Mesendoderm (in vitro differentiated cells): Measurements from ENCODE around the gene PUS7.
"Not testable (repeated sequence)": the region's sequence is repeated elsewhere in the genome, so short reads cannot be mapped to it uniquely, and the experiment has no call there.

ENCODE experiments used
- DNase-seq: peaks from one replicate; pipeline ENCODE4 v3.0.0; 2013
- H2AK5ac ChIP-seq: 2 replicates; pipeline ENCODE4 v1.6.1; 2013; ENCODE audit warnings: low read length, inconsistent platforms
- H2BK120ac ChIP-seq: 2 replicates; pipeline ENCODE4 v1.6.1; 2013; ENCODE audit warnings: low read depth, mild to moderate bottlenecking, low read length, moderate library complexity, mixed read lengths
- H2BK15ac ChIP-seq: replicated peaks from 2 replicates; pipeline ENCODE4 v1.6.1; 2013; ENCODE audit warnings: low read depth, mild to moderate bottlenecking, moderate library complexity
- H2BK5ac ChIP-seq: 2 replicates; pipeline ENCODE4 v1.6.1; 2013; ENCODE audit warnings: low read length, inconsistent platforms
- H3K18ac ChIP-seq: 2 replicates; pipeline ENCODE4 v1.6.1; 2013; ENCODE audit warnings: mild to moderate bottlenecking, low read length, mixed read lengths
- H3K23ac ChIP-seq: one replicate; pipeline ENCODE4 v1.6.1; 2013; ENCODE audit warnings: low read length
- H3K27ac ChIP-seq: 2 replicates; pipeline ENCODE4 v1.5.1; 2013; ENCODE audit warnings: low read depth, mild to moderate bottlenecking, inconsistent platforms, low read length, moderate library complexity
- H3K27me3 ChIP-seq: 2 replicates; pipeline ENCODE4 v1.6.1; 2013; ENCODE audit warnings: low read length, control low read depth, mild to moderate bottlenecking, inconsistent platforms; ENCODE audit not compliant: insufficient read depth, poor library complexity
- H3K36me3 ChIP-seq: 2 replicates; pipeline ENCODE4 v1.6.1; 2013; ENCODE audit warnings: low read length, inconsistent platforms; ENCODE audit not compliant: control insufficient read depth, insufficient read depth
- H3K4ac ChIP-seq: one replicate; pipeline ENCODE4 v1.6.1; 2013; ENCODE audit warnings: low read depth, mild to moderate bottlenecking, low read length, moderate library complexity
- H3K4me1 ChIP-seq: 2 replicates; pipeline ENCODE4 v1.6.1; 2013; ENCODE audit warnings: low read depth, low read length, inconsistent platforms; ENCODE audit not compliant: control insufficient read depth
- H3K4me2 ChIP-seq: 2 replicates; pipeline ENCODE4 v1.6.1; 2013; ENCODE audit warnings: low read length
- H3K4me3 ChIP-seq: 2 replicates; pipeline ENCODE4 v1.5.1; 2013; ENCODE audit warnings: mild to moderate bottlenecking, low read length
- H3K56ac ChIP-seq: one replicate; pipeline ENCODE4 v1.6.1; 2013; ENCODE audit warnings: low read length
- H3K79me1 ChIP-seq: 2 replicates; pipeline ENCODE4 v1.6.1; 2013; ENCODE audit warnings: low read length, inconsistent platforms
- H3K79me2 ChIP-seq: 2 replicates; pipeline ENCODE4 v1.6.1; 2013; ENCODE audit warnings: mild to moderate bottlenecking, low read length; ENCODE audit not compliant: control insufficient read depth, insufficient read depth
- H3K9ac ChIP-seq: 2 replicates; pipeline ENCODE4 v1.6.1; 2013; ENCODE audit warnings: low read length, inconsistent platforms
- H4K5ac ChIP-seq: one replicate; pipeline ENCODE4 v1.6.1; 2013; ENCODE audit warnings: low read length
- H4K8ac ChIP-seq: one replicate; pipeline ENCODE4 v1.6.1; 2013; ENCODE audit warnings: low read depth, mild to moderate bottlenecking, control low read depth, low read length, moderate library complexity
- WGBS: extraction: QIAGEN DNeasy Blood & Tissue Kit; methylation state at CpG from one replicate; pipeline ENCODE4 v1.1.7; 2013; ENCODE audit warnings: low lambda C conversion rate, missing lambda C conversion rate; ENCODE audit not compliant: insufficient coverage; ENCODE audit errors: extremely low coverage; 5-methylcytosine and 5-hydroxymethylcytosine counted together

PUS7 gene

GRCh38 chr7:105450177-105450861 is 71.8 kb downstream of the PUS7 start:
- no peak overlapping the region for H3K18ac ChIP-seq
- no peaks in the 10 kb centered on the region for H3K79me1 ChIP-seq
- no peak overlapping the region for H3K27ac ChIP-seq
- H3K4me2 ChIP-seq = no peak overlapping the region
- H4K8ac ChIP-seq = no peak overlapping the region
- H3K56ac ChIP-seq = no peak overlapping the region
- no peaks in the 10 kb centered on the region for H3K4me1 ChIP-seq
- no peak overlapping the region for H2BK120ac ChIP-seq
- no peak overlapping the region for H3K23ac ChIP-seq
- no peak overlapping the region for H4K5ac ChIP-seq
- H3K36me3 ChIP-seq = no peaks in the 10 kb centered on the region
- no peak for DNase-seq
- H2BK15ac ChIP-seq = no peak overlapping the region
- no peak overlapping the region for H2AK5ac ChIP-seq
- H3K4ac ChIP-seq = no peak overlapping the region
- no peak overlapping the region for H2BK5ac ChIP-seq
- H3K27me3 ChIP-seq = no peaks in the 10 kb centered on the region
- no peaks in the 10 kb centered on the region for H3K79me2 ChIP-seq
- no peak overlapping the region for H3K9ac ChIP-seq
- no peak overlapping the region for H3K4me3 ChIP-seq
- no CpG with 5 or more reads among the region's 8 CpGs for WGBS

- Histone ChIP-seq H4K5ac (no peak overlapping the region), H4K8ac (no peak overlapping the region), H3K4me3 (no peak overlapping the region), H3K9ac (no peak overlapping the region), H3K18ac (no peak overlapping the region), H3K23ac (no peak overlapping the region), H2AK5ac (no peak overlapping the region), H2BK5ac (no peak overlapping the region), H3K4me1 (no peaks in the 10 kb centered on the region), H3K36me3 (no peaks in the 10 kb centered on the region), H3K4me2 (no peak overlapping the region), H3K79me2 (no peaks in the 10 kb centered on the region), H2BK15ac (no peak overlapping the region), H2BK120ac (no peak overlapping the region), H3K27me3 (no peaks in the 10 kb centered on the region), H3K27ac (no peak overlapping the region), H3K79me1 (no peaks in the 10 kb centered on the region), H3K56ac (no peak overlapping the region), H3K4ac (no peak overlapping the region)
- no peak for DNase-seq
- no CpG with 5 or more reads among the region's 8 CpGs for WGBS
Observed at GRCh38 chr7:105448181-105448580, 73.9 kb downstream of the PUS7 start.

- Histone ChIP-seq H3K79me1 (no peaks in the 10 kb centered on the region), H3K27ac (no peak overlapping the region), H3K4me3 (no peak overlapping the region), H2AK5ac (no peak overlapping the region), H3K79me2 (no peaks in the 10 kb centered on the region), H3K18ac (no peak overlapping the region), H3K27me3 (no peaks in the 10 kb centered on the region), H2BK5ac (no peak overlapping the region), H3K4me1 (no peaks in the 10 kb centered on the region), H3K56ac (no peak overlapping the region), H3K36me3 (no peaks in the 10 kb centered on the region), H4K8ac (no peak overlapping the region), H4K5ac (no peak overlapping the region), H2BK15ac (no peak overlapping the region), H3K4ac (no peak overlapping the region), H2BK120ac (no peak overlapping the region), H3K4me2 (no peak overlapping the region), H3K23ac (no peak overlapping the region), H3K9ac (no peak overlapping the region)
- DNase-seq = peak; percentile 36
- no CpG with 5 or more reads among the region's 4 CpGs for WGBS
Observed at GRCh38 chr7:105444342-105444987, 77.6 kb downstream of the PUS7 start.

- not testable (repeated sequence) for H2BK5ac ChIP-seq, H4K5ac ChIP-seq
Observed at GRCh38 chr7:105442214-105442613, 79.9 kb downstream of the PUS7 start.

GRCh38 chr7:105439174-105439893 is 82.7 kb downstream of the PUS7 start:
- DNase-seq = peak; percentile 64
- no peak overlapping the region for H3K4me3 ChIP-seq
- H3K79me2 ChIP-seq = no peaks in the 10 kb centered on the region
- H4K8ac ChIP-seq = peak overlapping the region; percentile 56
- no peak overlapping the region for H3K4ac ChIP-seq
- H3K27ac ChIP-seq = no peak overlapping the region
- H4K5ac ChIP-seq = no peak overlapping the region
- H3K4me1 ChIP-seq = no peaks in the 10 kb centered on the region
- no peak overlapping the region for H2AK5ac ChIP-seq
- no peaks in the 10 kb centered on the region for H3K79me1 ChIP-seq
- no peak overlapping the region for H2BK15ac ChIP-seq
- H3K9ac ChIP-seq = no peak overlapping the region
- no CpG with 5 or more reads among the region's 9 CpGs for WGBS
- no peak overlapping the region for H2BK5ac ChIP-seq
- no peak overlapping the region for H2BK120ac ChIP-seq
- no peaks in the 10 kb centered on the region for H3K27me3 ChIP-seq
- H3K4me2 ChIP-seq = no peak overlapping the region
- H3K36me3 ChIP-seq = no peaks in the 10 kb centered on the region
- H3K23ac ChIP-seq = no peak overlapping the region
- H3K56ac ChIP-seq = no peak overlapping the region
- no peak overlapping the region for H3K18ac ChIP-seq

More at GRCh38 chr7:105442214-105442613, 79.9 kb downstream of the PUS7 start:
- not testable (repeated sequence) for H2AK5ac ChIP-seq, H3K27ac ChIP-seq, H3K79me2 ChIP-seq, H4K8ac ChIP-seq, H3K4me2 ChIP-seq, H3K23ac ChIP-seq, H3K4me3 ChIP-seq, H3K4ac ChIP-seq, H3K27me3 ChIP-seq, H2BK120ac ChIP-seq, H3K4me1 ChIP-seq, H3K79me1 ChIP-seq, H3K36me3 ChIP-seq, H3K18ac ChIP-seq, H3K56ac ChIP-seq, H3K9ac ChIP-seq, DNase-seq, H2BK15ac ChIP-seq
- no CpG with 5 or more reads among the region's 9 CpGs for WGBS
